Measurements from ENCODE around the gene PIK3R4. TPM values are rescaled to one million over a fixed set of nuclear protein-coding genes. Genes with fewer than 3 reads are reported as not detected.

PIK3R4 gene
- total RNA-seq, result 10 to 100 TPM; 36.8 to 55.2 (median 38.7) TPM

GRCh38 chr3:130746246-130747039 lies at the start of gene PIK3R4:
Gene PIK3R4 (minus strand): TSS chr3:130746829. CDS start chr3:130745218, 1,611 bp downstream.
- no peak for TF ChIP-seq CTCF (IDR thresholded peaks at IDR 0.05)
- TF ChIP-seq POLR2AphosphoS5 (IDR thresholded peaks at IDR 0.05), result peak; percentile 79 to 94 (median 90)
- TF ChIP-seq POLR2A (IDR thresholded peaks at IDR 0.05), result peak; percentile 32
- H3K27ac ChIP-seq, result peak within 1 kb of the TSS; percentile 86 to 93
- DNase-seq (ENCODE audit: low spot score in 2 of 2), result peak; percentile 93 to 95
- H3K9me3 ChIP-seq, result no peaks in the 10 kb centered on the region
- peaks cover 0 to 11% of the 10 kb centered on the region in 2 donors for H3K4me1 ChIP-seq
- H3K4me3 ChIP-seq, result peak within 1 kb of the TSS; percentile 81 to 91 (median 88)
- no peaks in the 10 kb centered on the region for H3K27me3 ChIP-seq
- intact Hi-C loops (cut with DNase I; ENCODE audit: low total_unique reads), result no loop called here
- no peaks in the 10 kb centered on the region for H3K36me3 ChIP-seq

- no peak overlapping the region for H3K4me3 ChIP-seq
- intact Hi-C loops (cut with DNase I; ENCODE audit: low total_unique reads), result no loop called here
- H3K27me3 ChIP-seq, result no peaks in the 10 kb centered on the region
- TF ChIP-seq CTCF (IDR thresholded peaks at IDR 0.05), result no peak
- no peak for TF ChIP-seq POLR2AphosphoS5 (IDR thresholded peaks at IDR 0.05)
- TF ChIP-seq POLR2A (IDR thresholded peaks at IDR 0.05), result no peak
- no peaks in the 10 kb centered on the region for H3K4me1 ChIP-seq
- no peaks in the 10 kb centered on the region for H3K9me3 ChIP-seq
- DNase-seq (ENCODE audit: low spot score in 2 of 2), result no peak
- no peaks in the 10 kb centered on the region for H3K36me3 ChIP-seq
- no peak overlapping the region for H3K27ac ChIP-seq
Observed at GRCh38 chr3:130795396-130795795, 48.8 kb upstream of the PIK3R4 start.

GRCh38 chr3:130792246-130792645 lies 45.6 kb upstream of the PIK3R4 start:
- Histone ChIP-seq H3K9me3 (no peaks in the 10 kb centered on the region), H3K36me3 (no peaks in the 10 kb centered on the region), H3K27ac (no peak overlapping the region), H3K4me1 (no peaks in the 10 kb centered on the region), H3K4me3 (no peak overlapping the region), H3K27me3 (no peaks in the 10 kb centered on the region)
- intact Hi-C loops (cut with DNase I; ENCODE audit: low total_unique reads), result no loop called here
- TF ChIP-seq POLR2AphosphoS5 (IDR thresholded peaks at IDR 0.05), result no peak
- no peak for TF ChIP-seq CTCF (IDR thresholded peaks at IDR 0.05)
- no peak for DNase-seq (ENCODE audit: low spot score in 2 of 2)

- Histone ChIP-seq H3K9me3 (no peaks in the 10 kb centered on the region), H3K27me3 (no peaks in the 10 kb centered on the region), H3K36me3 (no peaks in the 10 kb centered on the region), H3K4me1 (no peaks in the 10 kb centered on the region), H3K27ac (no peak overlapping the region), H3K4me3 (no peak overlapping the region)
- TF ChIP-seq POLR2A (IDR thresholded peaks at IDR 0.05), result no peak
- no peak for DNase-seq (ENCODE audit: low spot score in 2 of 2)
- intact Hi-C loops (cut with DNase I; ENCODE audit: low total_unique reads), result no loop called here
Observed at GRCh38 chr3:130789782-130790322, 43.2 kb upstream of the PIK3R4 start.

GRCh38 chr3:130787422-130788068 lies 40.9 kb upstream of the PIK3R4 start:
- intact Hi-C loops (cut with DNase I; ENCODE audit: low total_unique reads), result no loop called here
- Histone ChIP-seq H3K4me3 (no peak overlapping the region), H3K27ac (no peak overlapping the region), H3K4me1 (no peaks in the 10 kb centered on the region), H3K36me3 (no peaks in the 10 kb centered on the region), H3K9me3 (no peaks in the 10 kb centered on the region), H3K27me3 (no peaks in the 10 kb centered on the region)
- no peak for DNase-seq (ENCODE audit: low spot score in 2 of 2)
- no peak for TF ChIP-seq POLR2AphosphoS5 (IDR thresholded peaks at IDR 0.05)
- no peak for TF ChIP-seq POLR2A (IDR thresholded peaks at IDR 0.05)
- no peak for TF ChIP-seq CTCF (IDR thresholded peaks at IDR 0.05)

Measured in breast epithelium (tissue), 4 donors.